ENCODE data around the gene PDZD2. TPM values are rescaled to one million over a fixed set of nuclear protein-coding genes. Genes with fewer than 3 reads are reported as not detected.
A peak's percentile ranks its signal among the peaks of the same experiment; 100 is the strongest.

PDZD2 gene
- total RNA-seq, 1 donor from 2014 or later = 1.1 TPM

- Histone ChIP-seq H3K36me3 (no peaks in the 10 kb centered on the region), H3F3A (ENCODE audit: low read depth) (peaks cover 14% of the 10 kb centered on the region), H3K4me1 (peaks cover 17% of the 10 kb centered on the region), H3K4me2 (no peak overlapping the region), H2AFZ (replicated peaks) (no peak overlapping the region), H3K4me3 (no peak overlapping the region), H3K79me2 (ENCODE audit: low read depth) (no peaks in the 10 kb centered on the region), H3K27me3 (no peaks in the 10 kb centered on the region), H3K27ac (no peak overlapping the region), H3K9ac (no peak overlapping the region), H3K9me3 (ENCODE audit: low read depth) (peaks cover 9% of the 10 kb centered on the region), H4K20me1 (ENCODE audit: low read depth) (no peaks in the 10 kb centered on the region)
- DNase-seq (ENCODE audit: low spot score) = no peak
- Mint-ChIP-seq H3K9me3 (peaks cover 22% of the 10 kb centered on the region), H3K36me3 (peaks cover 4% of the 10 kb centered on the region), H3K4me3 (no peak overlapping the region), H3K27me3 (ENCODE audit: insufficient read depth, low read depth) (peaks cover 6% of the 10 kb centered on the region), H3K27ac (no peak overlapping the region), H3K4me1 (peaks cover 21% of the 10 kb centered on the region)
- no peak for TF ChIP-seq EZH2phosphoT487 (IDR thresholded peaks at IDR 0.05)
- TF ChIP-seq EZH2 (IDR thresholded peaks at IDR 0.05) = no peak
- no peak for TF ChIP-seq CTCF (IDR thresholded peaks at IDR 0.05)
These were observed 221.9 kb downstream of the PDZD2 start for GRCh38 chr5:31860726-31861433.

GRCh38 chr5:31861601-31862000 is 222.7 kb downstream of the PDZD2 start:
- no peak for DNase-seq (ENCODE audit: low spot score)
- H3K27ac ChIP-seq = no peak overlapping the region
- peaks cover 11% of the 10 kb centered on the region for H3K4me1 ChIP-seq
- Mint-ChIP-seq H3K27me3 (ENCODE audit: insufficient read depth, low read depth) (peaks cover 4% of the 10 kb centered on the region), H3K36me3 (peaks cover 4% of the 10 kb centered on the region), H3K4me3 (no peak overlapping the region), H3K27ac (no peak overlapping the region), H3K9me3 (peaks cover 22% of the 10 kb centered on the region), H3K4me1 (peaks cover 16% of the 10 kb centered on the region)
- H3K79me2 ChIP-seq (ENCODE audit: low read depth) = no peaks in the 10 kb centered on the region
- no peak overlapping the region for H3K9ac ChIP-seq
- peaks cover 9% of the 10 kb centered on the region for H3K9me3 ChIP-seq (ENCODE audit: low read depth)
- H3K4me3 ChIP-seq = no peak overlapping the region
- H4K20me1 ChIP-seq (ENCODE audit: low read depth) = no peaks in the 10 kb centered on the region
- H3K4me2 ChIP-seq = no peak overlapping the region
- H3K36me3 ChIP-seq = no peaks in the 10 kb centered on the region
- H3F3A ChIP-seq (ENCODE audit: low read depth) = peaks cover 7% of the 10 kb centered on the region
- H2AFZ ChIP-seq (replicated peaks) = no peak overlapping the region
- H3K27me3 ChIP-seq = no peaks in the 10 kb centered on the region
- TF ChIP-seq CTCF (IDR thresholded peaks at IDR 0.05) (no peak), EZH2phosphoT487 (IDR thresholded peaks at IDR 0.05) (no peak), EZH2 (IDR thresholded peaks at IDR 0.05) (no peak)

- no peak overlapping the region for H3K27ac ChIP-seq
- peaks cover 15% of the 10 kb centered on the region for H3K4me1 Mint-ChIP-seq
- peaks cover 7% of the 10 kb centered on the region for H3F3A ChIP-seq (ENCODE audit: low read depth)
- H3K4me2 ChIP-seq = peak overlapping the region; percentile 51
- peak; percentile 56 for DNase-seq (ENCODE audit: low spot score)
- peak overlapping the region; percentile 48 for H3K27ac Mint-ChIP-seq
- H3K4me3 ChIP-seq = no peak overlapping the region
- TF ChIP-seq CTCF (IDR thresholded peaks at IDR 0.05) = no peak
- TF ChIP-seq EZH2 (IDR thresholded peaks at IDR 0.05) = no peak
- TF ChIP-seq EZH2phosphoT487 (IDR thresholded peaks at IDR 0.05) = no peak
- no peak overlapping the region for H3K4me3 Mint-ChIP-seq
- no peaks in the 10 kb centered on the region for H3K36me3 ChIP-seq
- H2AFZ ChIP-seq (replicated peaks) = peak overlapping the region; percentile 75
- peaks cover 14% of the 10 kb centered on the region for H3K9me3 Mint-ChIP-seq
- no peaks in the 10 kb centered on the region for H3K27me3 ChIP-seq
- no peaks in the 10 kb centered on the region for H4K20me1 ChIP-seq (ENCODE audit: low read depth)
- H3K9me3 ChIP-seq (ENCODE audit: low read depth) = peaks cover 8% of the 10 kb centered on the region
- peaks cover 11% of the 10 kb centered on the region for H3K4me1 ChIP-seq
- no peak overlapping the region for H3K9ac ChIP-seq
- no peaks in the 10 kb centered on the region for H3K79me2 ChIP-seq (ENCODE audit: low read depth)
- H3K27me3 Mint-ChIP-seq (ENCODE audit: insufficient read depth, low read depth) = peaks cover 2% of the 10 kb centered on the region
- H3K36me3 Mint-ChIP-seq = peaks cover 4% of the 10 kb centered on the region
These were observed 225.1 kb downstream of the PDZD2 start for GRCh38 chr5:31863991-31864411.

Measured in neural progenitor cell (in vitro differentiated cells).